HL-60 (cell line): ENCODE results near the gene STAG3.

ENCODE experiments used
- DNase-seq, 2 experiments: peaks; one replicate each; pipeline ENCODE4 v3.0.0-alpha.2; 2010 to 2020; ENCODE audit warnings: low read depth in 1 of 2, low spot score in 1 of 2
- H3K27ac ChIP-seq: fragments of 250-450 bp; sonication (Bioruptor Pico); replicated peaks from 2 replicates; pipeline ENCODE4 v1.5.1; 2020; ENCODE audit warnings: mild to moderate bottlenecking, moderate library complexity
- H3K27me3 ChIP-seq: fragments of 250-450 bp; sonication (Bioruptor Pico); 2 replicates; pipeline ENCODE4 v1.5.1; 2021; ENCODE audit warnings: mild to moderate bottlenecking, moderate library complexity; ENCODE audit not compliant: insufficient read depth, poor library complexity, severe bottlenecking
- H3K4me3 ChIP-seq: replicated peaks from 2 replicates; pipeline ENCODE4 v1.5.1; 2011; ENCODE audit warnings: mild to moderate bottlenecking, control low read depth, low read length; ENCODE audit not compliant: insufficient read depth
- GABPA ChIP-seq: IDR thresholded peaks from 2 replicates; pipeline ENCODE4 v1.6.1; 2012; ENCODE audit warnings: low read depth
- POLR2AphosphoS5 ChIP-seq: IDR thresholded peaks from 2 replicates; pipeline ENCODE4 v1.6.1; 2012; ENCODE audit warnings: low read depth
- SPI1 ChIP-seq: IDR thresholded peaks from 2 replicates; pipeline ENCODE4 v1.6.1; 2012; ENCODE audit warnings: low read depth, mild to moderate bottlenecking, borderline replicate concordance
- TF ChIP-seq, protein P1 (sequence below): IDR thresholded peaks from 2 replicates; pipeline ENCODE4 v1.6.1; 2012; ENCODE audit warnings: low read depth; ENCODE audit not compliant: insufficient replicate concordance
- TF ChIP-seq, protein P2 (sequence below): IDR thresholded peaks from one replicate; pipeline ENCODE4 v1.5.1; 2011; ENCODE audit warnings: low read length, control low read depth, inconsistent platforms; ENCODE audit not compliant: insufficient read depth

The STAG3 gene

DNA sequence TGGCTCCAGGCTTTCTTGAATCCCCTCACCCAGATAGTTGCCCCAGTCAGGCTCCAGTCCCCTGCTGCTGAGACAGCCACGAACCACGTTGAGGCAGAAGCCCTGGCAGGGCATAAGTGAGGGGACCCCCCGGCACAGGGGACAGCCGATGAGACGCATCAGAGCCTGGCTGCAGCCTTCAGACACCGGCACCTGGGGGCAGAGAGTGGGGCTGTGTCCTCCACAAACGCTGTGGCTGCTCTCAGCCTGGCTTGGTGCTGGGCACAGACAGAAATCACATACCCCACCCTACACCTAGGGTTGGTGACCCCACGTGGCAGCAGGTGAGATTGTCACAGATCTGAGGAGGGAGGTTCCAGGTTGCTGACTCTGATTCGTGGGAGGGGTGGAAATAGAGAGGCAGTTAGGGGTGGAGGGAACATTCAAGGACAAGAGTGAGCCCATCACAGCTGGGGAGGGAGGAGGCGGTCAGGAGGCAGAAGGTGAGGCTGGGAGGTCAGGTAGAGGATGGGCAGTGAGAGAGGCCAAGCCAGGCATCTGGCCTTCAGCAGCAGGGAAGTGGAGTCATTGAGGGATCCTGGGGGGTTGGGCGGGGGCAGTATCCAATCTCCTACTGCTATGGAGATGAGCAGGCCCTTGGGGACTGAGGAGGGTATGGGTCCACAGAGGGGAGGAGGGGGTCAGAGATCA is 3.8 kb upstream of the STAG3 start:
- peaks cover 8% of the 10 kb centered on the region for H3K27me3 ChIP-seq
- no peak overlapping the region for H3K4me3 ChIP-seq
- DNase-seq = no peak
- no peak overlapping the region for H3K27ac ChIP-seq
- TF ChIP-seq, protein P1, sequence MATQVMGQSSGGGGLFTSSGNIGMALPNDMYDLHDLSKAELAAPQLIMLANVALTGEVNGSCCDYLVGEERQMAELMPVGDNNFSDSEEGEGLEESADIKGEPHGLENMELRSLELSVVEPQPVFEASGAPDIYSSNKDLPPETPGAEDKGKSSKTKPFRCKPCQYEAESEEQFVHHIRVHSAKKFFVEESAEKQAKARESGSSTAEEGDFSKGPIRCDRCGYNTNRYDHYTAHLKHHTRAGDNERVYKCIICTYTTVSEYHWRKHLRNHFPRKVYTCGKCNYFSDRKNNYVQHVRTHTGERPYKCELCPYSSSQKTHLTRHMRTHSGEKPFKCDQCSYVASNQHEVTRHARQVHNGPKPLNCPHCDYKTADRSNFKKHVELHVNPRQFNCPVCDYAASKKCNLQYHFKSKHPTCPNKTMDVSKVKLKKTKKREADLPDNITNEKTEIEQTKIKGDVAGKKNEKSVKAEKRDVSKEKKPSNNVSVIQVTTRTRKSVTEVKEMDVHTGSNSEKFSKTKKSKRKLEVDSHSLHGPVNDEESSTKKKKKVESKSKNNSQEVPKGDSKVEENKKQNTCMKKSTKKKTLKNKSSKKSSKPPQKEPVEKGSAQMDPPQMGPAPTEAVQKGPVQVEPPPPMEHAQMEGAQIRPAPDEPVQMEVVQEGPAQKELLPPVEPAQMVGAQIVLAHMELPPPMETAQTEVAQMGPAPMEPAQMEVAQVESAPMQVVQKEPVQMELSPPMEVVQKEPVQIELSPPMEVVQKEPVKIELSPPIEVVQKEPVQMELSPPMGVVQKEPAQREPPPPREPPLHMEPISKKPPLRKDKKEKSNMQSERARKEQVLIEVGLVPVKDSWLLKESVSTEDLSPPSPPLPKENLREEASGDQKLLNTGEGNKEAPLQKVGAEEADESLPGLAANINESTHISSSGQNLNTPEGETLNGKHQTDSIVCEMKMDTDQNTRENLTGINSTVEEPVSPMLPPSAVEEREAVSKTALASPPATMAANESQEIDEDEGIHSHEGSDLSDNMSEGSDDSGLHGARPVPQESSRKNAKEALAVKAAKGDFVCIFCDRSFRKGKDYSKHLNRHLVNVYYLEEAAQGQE = no peak
- TF ChIP-seq, protein P2, sequence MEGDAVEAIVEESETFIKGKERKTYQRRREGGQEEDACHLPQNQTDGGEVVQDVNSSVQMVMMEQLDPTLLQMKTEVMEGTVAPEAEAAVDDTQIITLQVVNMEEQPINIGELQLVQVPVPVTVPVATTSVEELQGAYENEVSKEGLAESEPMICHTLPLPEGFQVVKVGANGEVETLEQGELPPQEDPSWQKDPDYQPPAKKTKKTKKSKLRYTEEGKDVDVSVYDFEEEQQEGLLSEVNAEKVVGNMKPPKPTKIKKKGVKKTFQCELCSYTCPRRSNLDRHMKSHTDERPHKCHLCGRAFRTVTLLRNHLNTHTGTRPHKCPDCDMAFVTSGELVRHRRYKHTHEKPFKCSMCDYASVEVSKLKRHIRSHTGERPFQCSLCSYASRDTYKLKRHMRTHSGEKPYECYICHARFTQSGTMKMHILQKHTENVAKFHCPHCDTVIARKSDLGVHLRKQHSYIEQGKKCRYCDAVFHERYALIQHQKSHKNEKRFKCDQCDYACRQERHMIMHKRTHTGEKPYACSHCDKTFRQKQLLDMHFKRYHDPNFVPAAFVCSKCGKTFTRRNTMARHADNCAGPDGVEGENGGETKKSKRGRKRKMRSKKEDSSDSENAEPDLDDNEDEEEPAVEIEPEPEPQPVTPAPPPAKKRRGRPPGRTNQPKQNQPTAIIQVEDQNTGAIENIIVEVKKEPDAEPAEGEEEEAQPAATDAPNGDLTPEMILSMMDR = no peak
- TF ChIP-seq POLR2AphosphoS5 (no peak), GABPA (no peak), SPI1 (no peak)

DNA sequence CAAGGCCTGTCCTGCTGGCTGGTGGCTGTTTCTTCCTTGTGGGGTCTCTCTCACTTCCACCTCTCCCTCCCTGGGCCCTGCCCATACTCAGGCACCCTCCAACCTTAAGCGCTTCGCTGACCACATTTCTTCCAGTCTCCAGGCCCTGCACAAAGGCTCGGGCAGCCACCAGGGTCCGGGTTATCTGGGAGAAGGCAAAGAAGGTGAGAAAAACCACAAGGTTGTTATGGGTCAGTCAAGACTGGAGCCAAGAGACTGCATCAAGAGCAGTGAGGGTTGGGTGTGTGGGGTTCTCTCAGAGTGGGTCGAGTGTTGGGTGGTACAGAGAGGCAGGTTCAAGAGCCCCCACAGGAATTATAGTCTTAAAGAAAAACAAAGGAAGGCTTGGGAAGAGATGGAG is 3.1 kb upstream of the STAG3 start:
- TF ChIP-seq GABPA (no peak), SPI1 (no peak), POLR2AphosphoS5 (no peak)
- TF ChIP-seq, protein P1 = no peak
- TF ChIP-seq, protein P2 = no peak
- Histone ChIP-seq H3K27me3 (peaks cover 8% of the 10 kb centered on the region), H3K4me3 (no peak overlapping the region), H3K27ac (no peak overlapping the region)
- no peak for DNase-seq

DNA sequence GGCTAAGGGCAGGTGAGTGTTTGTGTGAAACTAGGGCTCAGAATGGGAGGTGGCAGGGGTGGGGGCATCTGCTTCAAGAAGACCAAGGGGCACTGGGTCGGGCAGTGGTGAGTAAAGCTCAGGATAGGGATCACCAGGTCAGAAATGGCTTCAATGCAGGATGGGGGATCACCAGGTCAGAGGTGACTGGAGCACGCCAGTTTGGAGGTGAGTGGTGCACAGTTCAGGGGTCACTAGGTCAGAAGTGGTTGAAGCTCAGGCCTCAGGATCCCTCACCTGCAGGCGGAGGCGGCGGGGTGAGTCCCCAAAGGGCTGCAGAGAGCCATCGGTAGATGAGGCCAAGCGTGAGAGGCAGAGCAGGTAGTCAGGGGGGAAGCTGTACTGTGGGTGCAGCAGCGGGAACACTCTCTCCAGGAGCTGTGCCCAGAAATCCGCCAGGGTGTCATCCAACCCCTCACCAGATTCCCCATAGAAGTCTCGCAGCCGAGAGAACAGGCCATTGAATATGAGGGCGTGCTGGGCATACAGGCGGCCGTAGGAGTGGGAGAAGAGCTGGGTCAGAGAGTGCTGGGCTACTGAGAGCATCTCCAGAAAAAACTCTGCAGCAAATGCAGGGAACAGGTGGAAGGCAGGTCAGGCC is 2.3 kb upstream of the STAG3 start:
- Histone ChIP-seq H3K27ac (no peak overlapping the region), H3K4me3 (no peak overlapping the region), H3K27me3 (peaks cover 8% of the 10 kb centered on the region)
- no peak for TF ChIP-seq SPI1
- TF ChIP-seq, protein P1 = no peak
- no peak for TF ChIP-seq GABPA
- no peak for TF ChIP-seq POLR2AphosphoS5
- TF ChIP-seq, protein P2 = no peak
- no peak for DNase-seq
